ENCODE measurements around the gene CHCHD4. TPM values are rescaled to one million over a fixed set of nuclear protein-coding genes. Genes with fewer than 3 reads are reported as not detected.

Gene CHCHD4
- total RNA-seq, 1 experiment from 2014 or later: 33.5 TPM

GRCh38 chr3:14148041-14148985 lies 23.6 kb upstream of the CHCHD4 start:
- H3K4me3 ChIP-seq (ENCODE audit: low read depth, low read length, poor library complexity, severe bottlenecking): no peak overlapping the region
- peaks cover 27% of the 10 kb centered on the region for H3K4me1 ChIP-seq (ENCODE audit: insufficient read depth, low read length, poor library complexity, severe bottlenecking)
- CTCF ChIA-PET: no interaction called here
- peak; percentile 67 for DNase-seq (ENCODE audit: low spot score)
- no peaks in the 10 kb centered on the region for H3K27me3 ChIP-seq (replicated peaks; ENCODE audit: insufficient read depth, low read depth, low read length, poor library complexity)
- intact Hi-C loops (cut with micrococcal nuclease; ENCODE audit: unreplicated experiment): no loop called here
- no peak overlapping the region for H3K27ac ChIP-seq (ENCODE audit: low read depth, low read length, poor library complexity, severe bottlenecking)
- POLR2A ChIA-PET (ENCODE audit: low non-redundant PET): no interaction called here
- BruUV-seq (replicated peaks): no TSS peak
- H3K9me3 ChIP-seq (ENCODE audit: low read depth, low read length, poor library complexity, severe bottlenecking): no peaks in the 10 kb centered on the region
- H3K36me3 ChIP-seq (ENCODE audit: insufficient read depth, low read length, poor library complexity, severe bottlenecking): peaks cover 13% of the 10 kb centered on the region
- TF ChIP-seq CTCF (conservative IDR thresholded peaks at IDR 0.05; ENCODE audit: low read depth, low read length): no peak

- H3K36me3 ChIP-seq (ENCODE audit: insufficient read depth, low read length, poor library complexity, severe bottlenecking): peaks cover 16% of the 10 kb centered on the region
- CTCF ChIA-PET: no interaction called here
- POLR2A ChIA-PET (ENCODE audit: low non-redundant PET): no interaction called here
- no peaks in the 10 kb centered on the region for H3K27me3 ChIP-seq (replicated peaks; ENCODE audit: insufficient read depth, low read depth, low read length, poor library complexity)
- intact Hi-C loops (cut with micrococcal nuclease; ENCODE audit: unreplicated experiment): no loop called here
- no peak overlapping the region for H3K27ac ChIP-seq (ENCODE audit: low read depth, low read length, poor library complexity, severe bottlenecking)
- no peak overlapping the region for H3K4me3 ChIP-seq (ENCODE audit: low read depth, low read length, poor library complexity, severe bottlenecking)
- peaks cover 27% of the 10 kb centered on the region for H3K4me1 ChIP-seq (ENCODE audit: insufficient read depth, low read length, poor library complexity, severe bottlenecking)
- no TSS peak for BruUV-seq (replicated peaks)
- TF ChIP-seq CTCF (conservative IDR thresholded peaks at IDR 0.05; ENCODE audit: low read depth, low read length) (no peak), EZH2 (IDR thresholded peaks at IDR 0.05; ENCODE audit: borderline replicate concordance, low read depth, low read length, poor library complexity, severe bottlenecking) (no peak)
- DNase-seq (ENCODE audit: low spot score): no peak
- no peaks in the 10 kb centered on the region for H3K9me3 ChIP-seq (ENCODE audit: low read depth, low read length, poor library complexity, severe bottlenecking)
These were observed 22.9 kb upstream of the CHCHD4 start for GRCh38 chr3:14147617-14148016.

GRCh38 chr3:14147066-14147435 lies 22.4 kb upstream of the CHCHD4 start:
- BruUV-seq (replicated peaks): no TSS peak
- intact Hi-C loops (cut with micrococcal nuclease; ENCODE audit: unreplicated experiment): no loop called here
- Histone ChIP-seq H3K4me1 (ENCODE audit: insufficient read depth, low read length, poor library complexity, severe bottlenecking) (peaks cover 27% of the 10 kb centered on the region), H3K9me3 (ENCODE audit: low read depth, low read length, poor library complexity, severe bottlenecking) (no peaks in the 10 kb centered on the region), H3K27me3 (replicated peaks; ENCODE audit: insufficient read depth, low read depth, low read length, poor library complexity) (no peaks in the 10 kb centered on the region), H3K27ac (ENCODE audit: low read depth, low read length, poor library complexity, severe bottlenecking) (no peak overlapping the region), H3K36me3 (ENCODE audit: insufficient read depth, low read length, poor library complexity, severe bottlenecking) (peaks cover 22% of the 10 kb centered on the region), H3K4me3 (ENCODE audit: low read depth, low read length, poor library complexity, severe bottlenecking) (no peak overlapping the region)
- DNase-seq (ENCODE audit: low spot score): no peak
- ChIA-PET CTCF (no interaction called here), POLR2A (ENCODE audit: low non-redundant PET) (no interaction called here)
- no peak for TF ChIP-seq CTCF (conservative IDR thresholded peaks at IDR 0.05; ENCODE audit: low read depth, low read length)
- TF ChIP-seq EZH2 (IDR thresholded peaks at IDR 0.05; ENCODE audit: borderline replicate concordance, low read depth, low read length, poor library complexity, severe bottlenecking): no peak
